Stimulated activated CD4-positive, alpha-beta T cell treated with anti-CD3 and anti-CD28 coated beads, Interleukin-4, amount 100 ng/mL, for 1 hour (primary cell): ENCODE data around the gene CUEDC1.
"Not testable (repeated sequence)": the region's sequence is repeated elsewhere in the genome, so short reads cannot be mapped to it uniquely, and the experiment has no call there.

Source experiments
- DNase-seq: peaks from one replicate; pipeline ENCODE4 v3.0.0-alpha.2; 2020

CUEDC1 gene

DNA sequence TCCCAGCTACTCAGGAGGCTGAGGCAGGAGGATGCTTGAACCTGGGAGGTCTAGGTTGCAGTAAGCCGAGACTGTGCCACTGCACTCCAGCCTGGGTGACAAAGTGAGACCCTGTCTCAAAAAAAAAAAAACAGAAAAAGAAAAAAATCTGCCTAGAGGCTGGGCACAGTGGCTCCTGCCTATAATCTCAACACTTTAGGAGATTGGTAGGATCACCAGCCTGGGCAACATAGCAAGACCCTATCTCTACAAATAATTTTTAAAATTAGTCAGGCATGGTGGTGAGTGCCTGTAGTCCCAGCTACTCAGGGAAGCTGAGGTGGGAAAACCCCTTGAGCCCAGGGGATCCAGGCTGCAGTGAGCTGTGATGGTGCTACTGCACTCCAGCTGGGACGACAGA is 17.7 kb downstream of the CUEDC1 start:
- no peak for DNase-seq

DNA sequence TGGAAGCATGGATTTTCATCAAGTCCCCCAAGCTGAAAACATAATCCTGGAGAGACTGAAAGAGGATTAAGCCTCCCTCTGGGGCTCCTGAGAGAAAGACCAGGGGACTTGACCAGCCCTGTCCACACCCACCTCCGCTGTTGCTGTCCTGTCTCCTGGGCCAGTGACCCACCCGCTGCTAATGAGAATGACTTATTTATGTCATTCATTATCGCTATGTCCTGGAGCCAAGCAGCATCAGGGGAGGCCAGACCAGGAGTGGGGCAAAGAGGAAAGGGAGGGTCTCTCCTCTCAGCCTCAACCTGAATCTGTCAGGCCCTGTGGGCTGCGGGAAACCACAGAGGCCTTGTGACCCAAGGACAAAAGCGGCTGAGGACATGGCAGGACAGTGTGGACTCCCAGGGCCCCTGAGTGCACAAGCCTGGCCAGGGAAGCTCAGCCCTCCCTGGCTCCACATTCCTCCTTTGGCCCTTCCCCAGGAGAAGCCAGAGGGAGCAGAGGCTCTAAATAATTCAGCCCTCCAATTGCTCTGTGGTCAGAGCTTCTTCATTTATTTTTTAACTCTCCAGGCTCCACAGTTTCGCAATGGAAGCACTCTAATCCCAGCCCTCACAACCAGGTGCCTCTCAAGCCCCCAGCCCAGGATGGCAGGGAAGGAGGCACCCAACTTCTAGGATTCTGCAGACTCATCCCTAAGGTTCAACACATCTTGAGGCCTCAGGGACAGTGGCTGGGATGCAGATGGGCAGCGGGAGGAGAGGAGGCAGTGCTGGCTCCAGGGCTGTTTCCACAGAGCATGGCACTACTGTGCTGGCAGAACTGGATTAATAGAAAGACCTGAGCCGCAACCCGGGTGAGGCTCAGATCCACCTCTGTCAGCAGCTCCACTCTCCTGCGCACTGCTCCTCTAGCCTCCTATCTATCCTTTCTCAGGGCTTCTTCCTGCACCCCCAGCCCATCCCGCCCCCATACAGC is 19.1 kb downstream of the CUEDC1 start:
- DNase-seq, result no peak

DNA sequence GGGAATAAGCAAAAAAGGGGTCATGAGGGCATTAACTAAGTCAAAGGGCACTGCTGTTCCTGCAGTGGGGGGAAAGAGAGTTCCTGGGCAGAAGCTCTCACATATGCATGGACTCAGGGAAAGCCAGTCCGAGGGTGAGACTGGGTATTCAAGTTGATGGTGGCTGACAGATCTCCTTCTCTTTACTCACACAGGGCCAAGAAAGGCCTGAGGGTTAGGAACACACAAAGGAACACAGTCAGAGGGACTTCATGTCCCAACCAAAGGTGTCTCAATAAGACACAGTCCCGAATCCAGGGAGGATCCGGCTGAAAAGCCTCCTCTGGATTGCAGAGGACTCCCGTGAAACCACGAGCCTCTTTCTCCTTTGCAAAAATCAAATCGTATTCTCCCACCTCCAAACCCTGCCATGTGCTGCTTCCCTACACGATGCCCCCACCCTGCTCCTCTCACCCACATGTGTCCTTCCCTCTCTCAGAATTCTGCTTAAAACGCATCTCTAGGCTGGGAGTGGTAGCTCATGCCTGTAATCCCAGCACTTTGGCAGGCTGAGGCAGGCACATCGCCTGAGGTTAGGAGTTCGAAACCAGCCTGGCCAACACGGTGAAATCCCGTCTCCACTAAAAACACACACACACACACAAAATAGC is 23.6 kb downstream of the CUEDC1 start:
- no peak for DNase-seq

DNA sequence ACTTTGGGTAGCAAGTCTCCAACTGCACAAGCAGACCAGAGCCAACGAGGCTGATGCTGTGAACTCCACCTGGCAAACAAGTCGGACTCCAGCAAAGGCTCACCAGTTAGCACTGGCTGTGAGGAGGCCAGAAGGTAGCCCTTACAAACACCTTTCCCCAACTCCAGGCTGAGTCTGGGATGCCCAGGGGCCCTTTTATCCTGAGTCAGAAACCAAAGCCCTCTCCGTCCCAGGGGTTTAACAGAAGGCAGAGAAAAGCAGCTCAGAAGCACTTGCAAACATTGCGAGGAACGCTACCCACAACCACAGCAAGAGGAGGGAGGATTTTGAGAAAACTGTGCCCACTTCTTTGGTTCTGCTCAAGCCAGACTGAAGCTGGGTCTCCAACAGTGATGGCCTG is 25.0 kb downstream of the CUEDC1 start:
- DNase-seq, result no peak

DNA sequence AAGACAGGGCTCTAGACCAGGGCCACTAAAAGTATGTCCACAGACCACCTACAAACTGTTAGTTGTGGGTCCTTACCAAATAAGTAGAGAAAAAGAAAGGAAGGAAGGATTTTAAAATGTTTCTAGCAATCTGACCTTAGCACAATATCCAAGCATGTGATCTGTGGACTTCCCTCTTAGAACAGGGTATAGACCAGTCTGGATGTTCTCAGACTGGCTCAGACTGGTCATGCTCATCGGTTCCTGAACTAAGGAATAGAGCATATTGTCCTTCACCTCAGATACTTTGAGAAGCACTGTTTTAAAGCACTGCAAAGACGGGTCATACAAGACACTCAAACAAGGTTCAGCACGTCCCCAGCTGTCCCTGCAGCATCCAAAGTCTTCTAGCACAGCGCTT is 25.8 kb downstream of the CUEDC1 start:
- DNase-seq, result no peak

DNA sequence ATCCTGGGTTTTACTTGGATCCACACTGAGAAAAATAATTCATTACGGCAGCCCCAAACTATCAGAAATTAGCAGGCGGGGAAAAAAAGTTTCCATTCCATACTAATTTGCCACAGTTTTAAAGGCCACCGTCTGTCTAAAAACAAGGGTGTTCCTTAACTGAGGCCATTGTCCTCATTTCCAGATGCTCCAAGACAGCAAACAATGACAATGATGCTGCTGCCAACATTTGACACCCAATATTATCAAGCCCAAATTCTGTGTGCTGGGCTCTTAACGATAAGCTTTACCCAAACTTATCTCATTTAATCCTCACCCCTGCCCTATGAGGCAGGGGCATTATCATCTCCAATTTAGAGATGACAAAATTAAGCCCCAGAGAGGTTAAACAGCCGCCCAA is 26.3 kb downstream of the CUEDC1 start:
- DNase-seq, result no peak

DNA sequence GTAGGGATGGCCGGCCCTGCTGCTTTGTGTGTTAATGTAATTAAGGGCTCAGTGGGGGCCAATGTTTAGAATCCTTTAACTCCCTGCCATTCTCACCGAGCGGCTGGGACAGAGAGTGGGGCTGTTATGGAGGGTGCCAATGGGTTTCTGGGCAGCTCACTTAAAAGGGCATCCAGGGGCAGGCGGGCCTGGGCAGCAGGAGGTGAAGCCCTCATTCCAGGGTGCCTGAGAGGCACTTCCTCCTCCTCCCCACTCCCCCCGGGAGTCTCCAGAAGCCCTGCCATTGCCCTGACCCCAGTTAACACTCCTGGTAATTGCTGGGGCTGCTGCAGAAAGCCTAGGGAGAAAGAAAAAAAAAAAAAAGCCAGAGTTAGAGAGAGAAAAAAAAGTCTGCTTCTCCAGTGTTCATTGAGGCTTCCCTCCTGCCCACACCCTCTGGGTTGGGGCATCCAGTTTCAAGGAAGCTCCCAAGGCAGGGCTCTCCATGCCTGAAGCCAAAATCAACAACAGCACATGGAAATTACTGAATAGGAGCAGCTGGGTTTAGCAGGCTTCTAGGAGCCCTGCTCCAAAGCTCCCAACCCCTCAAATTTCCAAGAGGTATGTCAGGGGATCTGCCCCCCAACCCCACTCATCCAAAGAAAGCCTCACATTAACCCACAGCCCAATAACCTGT is 28.0 kb downstream of the CUEDC1 start:
- no peak for DNase-seq

DNA sequence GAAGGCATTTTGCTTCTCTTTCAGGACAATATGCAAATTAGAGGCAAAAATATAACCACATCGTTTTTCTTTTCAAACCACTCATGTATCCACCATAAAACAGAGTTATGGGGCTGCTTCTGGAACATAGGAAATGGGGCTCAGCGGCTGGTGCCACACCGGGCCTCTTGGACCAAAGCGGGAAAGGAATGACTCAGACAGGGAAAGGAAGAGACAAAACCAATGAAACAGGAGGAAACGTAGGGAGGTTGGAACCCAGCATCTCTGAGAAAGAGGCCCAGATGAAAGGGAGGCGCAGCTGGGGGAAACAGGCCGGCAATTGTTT is 28.5 kb downstream of the CUEDC1 start:
- no peak for DNase-seq

DNA sequence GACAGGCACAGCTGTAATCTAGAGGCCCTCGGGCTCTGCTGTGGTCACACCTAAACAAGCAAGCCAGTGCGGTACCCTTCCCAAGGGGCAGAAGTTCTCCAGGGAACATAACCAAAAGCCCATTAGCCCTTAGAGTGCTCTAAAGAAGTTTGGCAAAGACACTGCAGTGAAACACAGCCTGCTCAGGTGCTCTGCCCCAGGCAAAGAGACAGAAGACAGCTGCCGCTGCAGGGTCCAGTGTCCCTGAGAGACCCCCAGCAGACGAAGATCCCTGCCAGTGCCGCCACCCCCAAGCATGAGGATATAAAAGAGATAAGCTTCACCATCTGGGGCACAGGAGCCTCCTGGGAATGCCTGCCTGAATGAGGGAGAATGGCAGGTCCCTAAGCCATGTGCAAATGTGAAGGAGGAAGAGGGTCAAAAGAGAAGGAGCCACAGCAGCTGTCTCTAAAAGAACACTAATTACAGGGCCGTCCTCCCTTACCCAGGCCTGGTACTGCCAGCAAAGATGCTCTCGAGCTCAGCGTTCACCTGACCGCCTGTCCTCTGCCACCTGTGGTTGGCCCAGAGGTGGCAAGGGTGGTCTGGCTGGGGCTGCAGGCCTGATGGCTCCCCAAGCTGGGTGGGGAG is 29.7 kb downstream of the CUEDC1 start:
- DNase-seq, result no peak

DNA sequence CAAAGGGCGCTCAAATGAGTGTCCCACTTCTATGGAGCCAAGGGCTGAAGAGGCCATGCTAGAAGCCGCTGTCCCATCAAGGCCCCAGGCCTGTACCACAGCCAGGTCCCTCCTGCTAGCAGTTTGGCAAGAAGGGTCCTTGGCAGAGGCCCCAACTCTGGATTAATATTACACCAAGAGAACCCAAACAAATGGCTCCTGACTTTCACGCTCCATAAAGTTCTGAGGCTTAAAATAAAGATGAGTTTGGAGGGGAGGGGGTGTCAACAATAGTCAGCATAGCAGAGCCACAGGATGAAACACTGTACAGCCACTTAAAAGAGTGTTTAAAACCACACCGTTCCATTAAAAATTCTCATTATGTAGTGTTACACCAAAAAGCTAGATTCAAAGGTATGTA is 30.5 kb downstream of the CUEDC1 start:
- no peak for DNase-seq

DNA sequence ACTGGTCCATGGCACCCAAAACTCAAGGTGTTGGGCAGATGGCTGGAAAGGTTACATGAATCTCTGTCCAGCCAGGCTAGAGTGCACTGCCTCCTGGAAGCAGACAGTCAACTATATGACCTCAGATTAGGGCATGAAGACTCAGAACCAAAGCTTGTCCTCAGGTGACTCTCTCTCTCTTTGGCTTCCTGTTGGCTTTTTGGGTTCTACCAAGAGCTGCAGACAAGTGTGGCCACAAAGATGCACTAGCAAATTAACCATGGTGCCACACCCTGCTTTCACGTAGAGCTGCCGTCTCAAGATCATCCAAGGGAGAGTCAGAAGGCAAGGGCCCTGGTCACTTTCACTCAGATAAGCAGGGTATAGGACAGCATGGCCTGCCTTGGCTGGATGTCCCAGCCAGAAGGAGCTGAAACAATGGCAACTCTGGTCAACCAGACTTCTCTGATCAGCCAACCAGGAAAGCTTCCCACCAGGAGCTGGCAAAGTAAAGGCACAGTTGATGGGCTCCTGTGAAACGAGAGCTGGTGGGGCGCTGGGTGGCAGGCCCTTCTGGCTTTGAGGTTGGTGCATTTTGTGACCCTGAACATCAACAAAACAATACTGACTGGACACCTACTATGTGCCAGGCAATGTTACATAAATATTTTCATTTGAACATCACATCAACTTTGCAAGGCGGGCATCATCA is 31.9 kb downstream of the CUEDC1 start:
- DNase-seq, result no peak

DNA sequence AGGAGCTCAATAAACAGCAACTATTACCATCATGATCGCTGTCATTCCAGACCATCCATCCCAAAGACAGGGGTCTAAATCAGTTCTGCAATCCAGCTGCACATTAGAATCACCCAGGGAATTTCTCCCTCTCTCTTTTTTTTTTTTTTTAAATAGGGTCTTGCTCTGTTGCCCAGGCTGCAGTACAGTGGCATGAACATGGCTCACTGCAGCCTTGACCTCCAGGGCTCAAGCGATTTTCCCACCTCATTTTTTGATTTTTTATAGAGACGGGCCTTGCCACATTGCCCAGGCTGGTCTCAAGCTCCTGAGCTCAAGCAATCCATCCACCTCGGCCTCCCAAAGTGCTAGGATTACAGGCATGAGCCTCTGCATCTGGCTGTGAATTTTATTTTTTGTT is 32.5 kb downstream of the CUEDC1 start:
- not testable (repeated sequence) for DNase-seq

DNA sequence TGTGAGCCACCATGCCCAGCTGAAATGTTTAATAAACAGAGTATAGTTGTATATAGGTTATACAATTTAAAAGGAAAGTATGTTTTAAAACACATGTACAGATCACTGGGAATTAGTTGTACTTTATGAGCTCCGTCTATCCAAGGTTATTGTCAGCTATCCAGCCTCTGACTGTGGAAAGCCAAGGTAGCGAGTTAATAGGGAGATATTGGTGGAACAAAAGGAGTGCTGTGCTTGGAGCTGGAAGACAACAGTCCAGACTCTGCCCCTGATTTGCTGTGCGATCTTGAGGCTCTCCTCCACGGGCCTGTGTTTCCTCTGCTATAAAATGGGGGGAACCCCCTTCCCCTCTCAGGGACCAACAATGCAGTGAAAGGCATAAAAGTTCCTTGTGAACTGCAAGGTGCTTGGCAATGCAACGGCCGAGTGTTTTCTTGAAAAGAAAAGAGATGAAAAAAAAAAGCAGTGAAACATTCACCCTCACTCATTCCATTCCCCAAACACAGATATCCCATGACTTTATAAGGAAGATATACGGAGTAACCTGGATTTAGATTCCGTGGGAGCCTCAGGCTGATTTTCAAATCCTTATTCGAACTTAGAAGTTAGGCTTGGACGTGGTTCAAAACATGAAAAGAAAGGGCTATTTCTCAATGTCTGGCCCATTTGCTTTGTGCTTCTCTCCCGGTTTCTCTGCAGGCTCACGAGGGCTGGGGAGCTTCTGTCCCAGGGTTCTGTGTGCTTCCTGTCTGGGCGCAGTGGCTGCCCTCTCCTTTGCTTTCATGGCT is 34.1 kb downstream of the CUEDC1 start:
- no peak for DNase-seq

DNA sequence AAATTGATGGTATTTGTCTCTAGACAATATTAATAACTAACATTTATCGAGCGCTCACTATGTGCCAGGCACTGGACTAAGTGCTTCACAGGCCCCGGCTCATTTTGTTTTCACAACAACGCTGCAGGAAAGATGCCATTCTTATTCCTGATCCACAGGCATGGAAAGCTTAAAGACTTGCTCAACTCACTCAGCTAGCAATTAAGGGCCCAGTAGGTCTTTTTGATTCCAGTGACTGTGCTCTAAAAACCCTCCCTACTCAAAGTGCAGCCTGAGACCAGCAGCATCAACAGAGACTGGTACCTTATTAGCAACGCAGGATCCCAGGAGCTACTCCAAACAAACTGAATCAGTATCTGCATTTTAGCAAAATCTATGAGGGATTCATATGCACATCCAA is 35.3 kb downstream of the CUEDC1 start:
- DNase-seq, result no peak

DNA sequence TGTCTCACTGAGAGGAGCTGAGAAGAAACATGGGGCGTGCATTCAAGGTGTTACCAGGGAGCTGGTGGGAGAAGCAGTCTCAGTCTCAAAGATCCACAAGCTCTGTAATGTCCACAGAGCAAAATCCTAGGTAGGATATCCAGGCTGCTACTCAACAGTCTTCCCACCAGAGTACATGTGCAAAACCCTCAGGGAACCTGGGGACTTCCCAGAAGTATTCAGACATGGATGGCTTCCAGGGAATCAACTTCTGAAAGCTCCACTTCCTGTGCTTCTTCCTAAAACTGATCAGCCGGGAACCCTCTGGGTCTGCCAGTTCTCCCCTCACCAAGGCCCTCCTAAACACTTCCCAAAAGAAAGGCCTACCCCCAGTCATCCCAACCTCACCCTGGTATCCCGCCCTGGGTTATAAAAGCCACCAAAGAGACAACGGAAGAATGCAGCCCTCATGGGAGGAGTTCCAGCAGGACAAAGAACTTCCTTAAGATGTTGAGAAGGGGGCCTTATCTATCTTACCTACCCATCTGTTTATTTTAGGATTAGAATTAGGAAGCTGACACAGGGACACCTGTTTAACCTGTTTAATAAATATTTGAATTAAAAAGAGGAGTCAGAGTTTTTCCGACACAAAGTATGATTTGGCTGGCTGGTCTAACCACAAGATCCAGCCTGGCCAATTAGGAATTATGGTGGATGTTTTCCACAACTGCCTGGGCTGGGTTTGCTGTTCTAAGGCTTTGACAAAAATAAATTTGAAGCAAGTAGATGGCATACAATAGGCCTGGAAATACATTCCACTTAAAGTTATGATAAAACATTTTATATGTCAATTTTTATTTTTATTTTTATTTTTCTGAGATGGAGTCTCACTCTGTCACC is 37.0 kb downstream of the CUEDC1 start:
- no peak for DNase-seq

DNA sequence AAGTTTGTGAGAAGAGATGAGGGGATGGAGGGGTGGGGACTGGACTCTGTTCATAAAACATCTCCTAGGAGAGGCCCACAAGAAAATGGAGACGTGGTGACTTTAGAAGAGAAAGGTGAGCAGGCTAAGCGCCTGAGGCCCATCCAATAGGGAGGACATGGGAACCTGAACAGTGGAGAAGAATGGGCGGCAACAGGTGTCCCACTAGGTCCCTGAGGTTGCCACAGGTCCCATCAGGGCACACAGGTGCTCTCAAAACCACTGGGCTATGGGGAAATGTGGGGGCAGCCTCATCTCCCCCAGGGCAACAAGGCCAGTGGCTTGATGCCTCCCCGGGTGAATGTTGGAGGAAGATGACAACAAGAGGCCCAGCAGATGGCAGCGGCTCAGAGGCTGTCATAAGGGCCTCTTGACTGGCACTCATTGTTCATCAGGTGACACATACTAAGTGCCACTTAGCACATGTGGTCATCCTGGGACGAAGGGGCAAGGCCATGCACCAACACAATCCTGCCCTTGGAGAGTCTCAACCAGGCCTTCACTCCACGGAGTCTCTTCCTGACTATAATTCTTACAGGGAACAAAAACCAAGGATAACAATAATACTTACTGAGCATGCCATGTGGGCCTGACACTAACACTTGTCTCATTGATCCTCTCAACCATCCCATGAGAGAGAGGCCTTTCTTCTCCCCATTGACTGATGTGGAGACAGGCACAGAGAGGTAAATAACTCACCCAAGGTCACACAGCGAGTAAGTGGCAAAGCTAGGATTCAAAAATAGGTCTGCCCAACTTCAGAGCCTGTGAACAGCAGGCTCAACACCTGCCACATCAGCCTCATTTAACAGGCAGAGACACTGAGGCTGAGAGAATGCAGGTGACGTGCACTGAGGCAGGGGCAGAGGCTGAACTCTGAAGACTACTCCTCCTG is 38.0 kb downstream of the CUEDC1 start:
- peak; percentile 20 for DNase-seq

DNA sequence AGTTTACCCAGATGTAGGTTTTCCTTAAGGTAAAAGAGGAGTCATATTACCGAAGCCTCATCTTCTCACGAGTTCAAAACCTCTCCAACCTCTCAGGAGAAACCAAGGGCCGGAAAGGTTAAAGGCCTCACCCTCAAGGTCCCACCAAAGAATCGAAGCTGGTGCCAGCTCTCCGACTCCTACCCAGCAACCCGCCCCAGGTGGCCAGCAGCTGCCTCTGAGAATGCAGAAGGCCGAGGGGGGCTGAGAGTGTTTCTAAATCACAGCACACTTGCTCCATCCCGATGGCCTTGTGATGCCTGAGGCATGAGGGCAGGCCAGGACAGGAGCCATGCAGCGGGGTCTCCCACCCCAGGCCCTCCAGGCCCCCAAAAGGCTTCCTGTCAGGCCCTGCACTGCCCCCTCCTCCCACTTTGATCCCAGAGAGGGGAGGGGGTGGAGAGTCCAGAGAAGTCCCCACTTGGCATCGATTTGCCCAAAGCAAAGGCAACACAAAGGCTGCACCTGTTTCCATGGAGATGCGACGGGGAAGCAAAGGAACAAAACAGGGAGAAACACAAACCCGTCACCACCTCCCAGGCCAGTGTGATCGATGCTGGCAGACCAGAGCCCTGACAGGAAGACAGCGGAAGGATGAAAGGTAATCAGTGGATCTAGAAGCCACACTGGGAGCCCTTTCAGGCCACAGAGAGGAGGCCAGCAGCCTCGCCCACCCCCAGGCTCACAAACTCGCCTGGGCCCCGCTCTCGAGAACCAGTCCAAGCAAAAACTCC is 39.0 kb downstream of the CUEDC1 start:
- DNase-seq, result no peak

DNA sequence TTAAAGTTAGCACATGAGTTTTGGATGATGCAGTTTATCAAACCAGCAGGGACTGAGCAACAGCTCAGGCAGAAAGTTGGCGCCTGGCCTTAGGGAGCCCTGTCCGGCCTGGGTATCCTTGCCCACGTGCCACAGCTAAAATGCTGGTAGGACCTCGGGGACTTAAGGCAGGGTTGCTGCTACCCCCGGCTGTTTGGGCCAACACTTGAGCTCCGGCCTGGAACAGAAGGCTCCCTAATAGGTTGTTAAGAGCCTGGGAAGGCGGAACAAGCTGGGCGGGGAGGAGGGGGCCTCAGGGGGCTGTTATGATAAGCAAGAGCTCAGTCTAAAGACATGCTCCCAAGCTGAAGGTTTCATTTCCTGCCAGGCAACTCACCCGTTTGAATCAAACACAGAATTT is 39.7 kb downstream of the CUEDC1 start:
- no peak for DNase-seq
